Activated T-cell treated with anti-CD3 and anti-CD28 coated beads for 4 hours (primary cell): ENCODE measurements around the gene CDH4.

Source experiments
- DNase-seq: peaks from one replicate; pipeline ENCODE4 v3.0.0-alpha.2; 2020

Gene CDH4

GRCh38 chr20:61731363-61732181, 479.5 kb downstream of the CDH4 start:
- no peak for DNase-seq

GRCh38 chr20:61732511-61733210, 480.6 kb downstream of the CDH4 start:
- no peak for DNase-seq

GRCh38 chr20:61733216-61733615, 481.2 kb downstream of the CDH4 start:
- DNase-seq: no peak

GRCh38 chr20:61733891-61734732, 482.1 kb downstream of the CDH4 start:
- no peak for DNase-seq

- no peak for DNase-seq
These were observed 482.9 kb downstream of the CDH4 start for GRCh38 chr20:61734733-61735502.

GRCh38 chr20:61735503-61735785, 483.4 kb downstream of the CDH4 start:
- DNase-seq: no peak

GRCh38 chr20:61736001-61736635, 484.1 kb downstream of the CDH4 start:
- no peak for DNase-seq

- DNase-seq: no peak
These were observed 484.8 kb downstream of the CDH4 start for GRCh38 chr20:61736751-61737310.

GRCh38 chr20:61737346-61737745, 485.3 kb downstream of the CDH4 start:
- no peak for DNase-seq

GRCh38 chr20:61737812-61738443, 485.9 kb downstream of the CDH4 start:
- no peak for DNase-seq

GRCh38 chr20:61738601-61739069, 486.6 kb downstream of the CDH4 start:
- DNase-seq: no peak

- no peak for DNase-seq
These were observed 487.2 kb downstream of the CDH4 start for GRCh38 chr20:61739086-61739831.

- no peak for DNase-seq
These were observed 487.7 kb downstream of the CDH4 start for GRCh38 chr20:61739832-61740118.

GRCh38 chr20:61742097-61742825, 490.2 kb downstream of the CDH4 start:
- DNase-seq: no peak

GRCh38 chr20:61743606-61744005, 491.5 kb downstream of the CDH4 start:
- DNase-seq: no peak

- no peak for DNase-seq
These were observed 492.8 kb downstream of the CDH4 start for GRCh38 chr20:61744691-61745396.

GRCh38 chr20:61745397-61746146, 493.5 kb downstream of the CDH4 start:
- DNase-seq: no peak

GRCh38 chr20:61746147-61746646, 494.1 kb downstream of the CDH4 start:
- no peak for DNase-seq
